Measurements from ENCODE around the gene SYNE1. TPM values are rescaled to one million over a fixed set of nuclear protein-coding genes. Genes with fewer than 3 reads are reported as not detected.

Gene SYNE1
- total RNA-seq, 1 donor from 2014 or later, result 166 TPM

- intact Hi-C loops (cut with DNase I), result no loop called here
Measured at GRCh38 chr6:152605342-152605741, 31.8 kb downstream of the SYNE1 start.

GRCh38 chr6:152603911-152604310 is 33.3 kb downstream of the SYNE1 start:
- H3K27ac ChIP-seq, result no peak overlapping the region
- intact Hi-C loops (cut with DNase I), result no loop called here
- H3K36me3 ChIP-seq, result no peaks in the 10 kb centered on the region
- ATAC-seq, result no peak
- H3K9me3 ChIP-seq, result no peaks in the 10 kb centered on the region
- no peak overlapping the region for H3K4me3 ChIP-seq
- no peak for DNase-seq
- no peak for TF ChIP-seq CTCF (IDR thresholded peaks at IDR 0.05)
- no peaks in the 10 kb centered on the region for H3K27me3 ChIP-seq (ENCODE audit: low read depth)
- H3K4me1 ChIP-seq, result peaks cover 7% of the 10 kb centered on the region

More at GRCh38 chr6:152605342-152605741, 31.8 kb downstream of the SYNE1 start:
- TF ChIP-seq CTCF (IDR thresholded peaks at IDR 0.05), result no peak
- H3K27ac ChIP-seq, result no peak overlapping the region
- no peaks in the 10 kb centered on the region for H3K9me3 ChIP-seq
- DNase-seq (no peak), ATAC-seq (no peak)
- no peaks in the 10 kb centered on the region for H3K36me3 ChIP-seq
- H3K27me3 ChIP-seq (ENCODE audit: low read depth), result no peaks in the 10 kb centered on the region
- no peak overlapping the region for H3K4me3 ChIP-seq
- H3K4me1 ChIP-seq, result no peaks in the 10 kb centered on the region

DNA sequence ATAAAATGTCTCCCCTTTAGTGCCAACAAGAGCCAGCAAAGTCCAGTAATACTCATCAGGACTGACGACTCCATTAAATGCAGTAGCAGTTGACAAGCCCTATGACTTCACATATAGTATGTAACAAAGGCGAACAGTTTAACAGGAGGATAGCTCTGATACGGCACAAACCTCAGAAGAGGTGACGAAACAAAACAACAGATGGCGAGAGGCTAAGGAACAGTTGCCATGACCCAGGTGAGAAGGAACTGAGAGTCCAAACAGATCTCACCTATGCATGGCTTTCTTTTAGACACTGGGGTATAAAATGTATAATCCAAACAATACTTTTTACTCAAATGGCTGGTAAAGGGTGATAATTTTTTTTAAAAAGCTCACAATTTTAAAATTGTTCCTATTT is 37.1 kb downstream of the SYNE1 start:
- Histone ChIP-seq H3K27ac (no peak overlapping the region), H3K9me3 (no peaks in the 10 kb centered on the region), H3K4me1 (peaks cover 18% of the 10 kb centered on the region), H3K4me3 (no peak overlapping the region), H3K36me3 (no peaks in the 10 kb centered on the region), H3K27me3 (ENCODE audit: low read depth) (no peaks in the 10 kb centered on the region)
- no peak for ATAC-seq
- DNase-seq, result no peak
- no peak for TF ChIP-seq CTCF (IDR thresholded peaks at IDR 0.05)
- intact Hi-C loops (cut with DNase I), result no loop called here

- DNase-seq, result no peak
- intact Hi-C loops (cut with DNase I), result no loop called here
- H3K27ac ChIP-seq, result peak overlapping the region; percentile 5
- no peaks in the 10 kb centered on the region for H3K9me3 ChIP-seq
- no peak overlapping the region for H3K4me3 ChIP-seq
- no peaks in the 10 kb centered on the region for H3K27me3 ChIP-seq (ENCODE audit: low read depth)
- H3K4me1 ChIP-seq, result peaks cover 18% of the 10 kb centered on the region
- ATAC-seq, result peak in 1 of 2 donors; percentile 49
- H3K36me3 ChIP-seq, result no peaks in the 10 kb centered on the region
- TF ChIP-seq CTCF (IDR thresholded peaks at IDR 0.05), result no peak
Measured at GRCh38 chr6:152598901-152599537, 38.1 kb downstream of the SYNE1 start.

- no peak for TF ChIP-seq CTCF (IDR thresholded peaks at IDR 0.05)
- ATAC-seq (no peak), DNase-seq (no peak)
- no peak overlapping the region for H3K4me3 ChIP-seq
- H3K27me3 ChIP-seq (ENCODE audit: low read depth), result no peaks in the 10 kb centered on the region
- intact Hi-C loops (cut with DNase I), result no loop called here
- H3K9me3 ChIP-seq, result no peaks in the 10 kb centered on the region
- peaks cover 18% of the 10 kb centered on the region for H3K4me1 ChIP-seq
- no peak overlapping the region for H3K27ac ChIP-seq
- H3K36me3 ChIP-seq, result no peaks in the 10 kb centered on the region
Measured at GRCh38 chr6:152598421-152598820, 38.7 kb downstream of the SYNE1 start.

Data from lower lobe of right lung (tissue), 2 donors.